Activated B cell treated with CpG ODN at 0.5 μM for 24 hours (primary cell): Measurements from ENCODE around the gene AMPD3. TPM values are rescaled to one million over a fixed set of nuclear protein-coding genes. Genes with fewer than 3 reads are reported as not detected.

ENCODE experiments used
- ATAC-seq: fragments of 200-7000 bp; cut with Tn5 transposase; one replicate; pipeline ENCODE4 v1.10.0; 2021; ENCODE audit warnings: low read depth, mild to moderate bottlenecking, moderate library complexity
- CTCF ChIA-PET: fragments of 350-600 bp; sonication (Branson Sonifier 250); formaldehyde crosslinking; loops from one replicate; lab custom pipeline; 2021; ENCODE audit warnings: antibody characterized with exemption; lab: Charles Lee
- POLR2A ChIA-PET: fragments of 350-600 bp; sonication (Branson Sonifier 250); formaldehyde crosslinking; loops from one replicate; lab custom pipeline; 2021; ENCODE audit warnings: antibody characterized with exemption; lab: Charles Lee
- DNase-seq: peaks from one replicate; pipeline ENCODE4 v3.0.0; 2022
- H3K27ac Mint-ChIP-seq: one replicate; pipeline ENCODE4 v1.8.0; 2020; ENCODE audit warnings: mixed read lengths
- H3K27me3 Mint-ChIP-seq: one replicate; pipeline ENCODE4 v1.8.0; 2021; ENCODE audit warnings: mixed read lengths
- H3K36me3 Mint-ChIP-seq: one replicate; pipeline ENCODE4 v1.8.0; 2021; ENCODE audit warnings: low read depth, mixed read lengths
- H3K4me1 Mint-ChIP-seq: one replicate; pipeline ENCODE4 v1.8.0; 2021; ENCODE audit warnings: mixed read lengths
- H3K4me3 Mint-ChIP-seq: one replicate; pipeline ENCODE4 v1.8.0; 2020; ENCODE audit warnings: mild to moderate bottlenecking, mixed read lengths
- H3K9me3 Mint-ChIP-seq: one replicate; pipeline ENCODE4 v1.8.0; 2020; ENCODE audit warnings: mixed read lengths
- intact Hi-C: fragments of 100-400 bp; cut with micrococcal nuclease; formaldehyde crosslinking; loops from one replicate; pipeline ENCODE4 v1.15.1; 2024
- total RNA-seq: library from RNA; stranded (reverse); gene quantifications from 2 replicates; pipeline ENCODE4 v1.2.3, GENCODE V29; 2022
- TF ChIP-seq, protein P1 (sequence below): fragments of 200-600 bp; IDR thresholded peaks from one replicate; pipeline ENCODE4 v1.8.0; 2022; ENCODE audit warnings: antibody characterized with exemption, mild to moderate bottlenecking

AMPD3 gene
- total RNA-seq, 1 donor from 2014 or later = 116 TPM

DNA sequence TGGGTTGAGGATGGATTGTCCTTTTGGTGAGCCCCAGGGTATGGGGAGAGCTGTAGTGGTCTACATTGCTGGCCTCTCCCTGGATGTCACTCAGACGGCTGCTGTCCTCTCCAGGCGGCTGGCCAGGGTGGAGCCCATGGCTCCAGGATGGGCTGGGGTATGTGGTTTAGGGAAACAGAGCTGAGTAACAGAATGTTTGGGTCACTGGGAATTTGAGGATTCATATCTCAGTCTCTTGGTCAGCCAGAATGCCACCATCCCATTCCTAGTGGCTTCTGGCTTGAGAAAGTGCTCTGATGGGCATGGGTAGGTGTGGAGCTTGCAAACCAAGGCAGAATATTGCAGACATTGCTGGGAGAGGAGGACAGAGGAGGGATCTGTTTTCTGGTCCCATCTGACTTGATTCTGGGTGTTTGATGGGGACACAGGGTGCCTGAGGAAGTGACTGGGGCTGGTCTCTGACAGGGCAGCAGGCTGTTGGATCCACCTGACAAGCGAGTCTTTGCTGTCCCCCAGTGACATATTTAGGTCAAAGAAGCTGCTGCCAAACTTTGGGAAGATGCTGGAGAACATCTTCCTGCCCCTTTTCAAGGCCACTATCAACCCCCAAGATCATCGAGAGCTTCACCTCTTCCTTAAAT, 41.4 kb downstream of the AMPD3 start:
- TF ChIP-seq, protein P1, sequence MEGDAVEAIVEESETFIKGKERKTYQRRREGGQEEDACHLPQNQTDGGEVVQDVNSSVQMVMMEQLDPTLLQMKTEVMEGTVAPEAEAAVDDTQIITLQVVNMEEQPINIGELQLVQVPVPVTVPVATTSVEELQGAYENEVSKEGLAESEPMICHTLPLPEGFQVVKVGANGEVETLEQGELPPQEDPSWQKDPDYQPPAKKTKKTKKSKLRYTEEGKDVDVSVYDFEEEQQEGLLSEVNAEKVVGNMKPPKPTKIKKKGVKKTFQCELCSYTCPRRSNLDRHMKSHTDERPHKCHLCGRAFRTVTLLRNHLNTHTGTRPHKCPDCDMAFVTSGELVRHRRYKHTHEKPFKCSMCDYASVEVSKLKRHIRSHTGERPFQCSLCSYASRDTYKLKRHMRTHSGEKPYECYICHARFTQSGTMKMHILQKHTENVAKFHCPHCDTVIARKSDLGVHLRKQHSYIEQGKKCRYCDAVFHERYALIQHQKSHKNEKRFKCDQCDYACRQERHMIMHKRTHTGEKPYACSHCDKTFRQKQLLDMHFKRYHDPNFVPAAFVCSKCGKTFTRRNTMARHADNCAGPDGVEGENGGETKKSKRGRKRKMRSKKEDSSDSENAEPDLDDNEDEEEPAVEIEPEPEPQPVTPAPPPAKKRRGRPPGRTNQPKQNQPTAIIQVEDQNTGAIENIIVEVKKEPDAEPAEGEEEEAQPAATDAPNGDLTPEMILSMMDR = no peak
- peaks cover 96% of the 10 kb centered on the region for H3K36me3 Mint-ChIP-seq
- ChIA-PET POLR2A (no interaction called here), CTCF (no interaction called here)
- no peaks in the 10 kb centered on the region for H3K27me3 Mint-ChIP-seq
- ATAC-seq (no peak), DNase-seq (no peak)
- no peak overlapping the region for H3K4me3 Mint-ChIP-seq
- peaks cover 3% of the 10 kb centered on the region for H3K4me1 Mint-ChIP-seq
- H3K9me3 Mint-ChIP-seq = no peaks in the 10 kb centered on the region
- H3K27ac Mint-ChIP-seq = peak overlapping the region; percentile 24
- intact Hi-C loops = no loop called here

DNA sequence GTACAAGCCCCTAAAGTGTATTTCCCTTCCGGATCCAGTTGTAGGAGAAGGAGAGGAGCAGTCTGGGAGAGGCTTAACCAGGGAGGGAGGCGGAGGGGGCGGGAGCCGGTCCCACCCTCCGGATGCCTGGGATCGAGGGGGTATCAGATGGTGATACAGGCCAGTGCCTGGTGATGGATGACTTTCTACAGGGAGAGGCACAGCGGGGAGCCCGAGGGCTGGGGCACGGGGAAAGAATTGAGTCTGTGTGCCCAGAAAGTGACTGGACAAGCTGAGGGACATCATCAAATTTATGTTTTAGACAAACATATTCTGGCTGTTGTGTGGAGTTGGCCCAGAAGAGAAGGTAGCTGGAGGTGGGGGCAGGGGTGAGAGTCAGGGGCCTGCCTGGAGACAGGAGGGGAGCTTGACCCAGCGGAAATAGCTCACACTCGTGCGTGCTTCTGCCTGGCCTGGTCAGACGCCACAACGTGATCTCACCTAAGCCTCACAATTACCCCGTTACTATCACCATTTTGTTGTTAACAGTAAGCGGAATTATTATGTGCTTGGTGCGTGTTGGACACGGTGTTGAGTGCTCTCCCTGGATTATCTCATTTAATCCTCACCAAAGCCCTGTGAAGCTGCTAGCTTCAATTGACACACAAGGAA, 42.4 kb downstream of the AMPD3 start:
- TF ChIP-seq, protein P1 = no peak
- no peak overlapping the region for H3K27ac Mint-ChIP-seq
- H3K27me3 Mint-ChIP-seq = no peaks in the 10 kb centered on the region
- intact Hi-C loops = no loop called here
- peaks cover 95% of the 10 kb centered on the region for H3K36me3 Mint-ChIP-seq
- peaks cover 7% of the 10 kb centered on the region for H3K4me1 Mint-ChIP-seq
- no peaks in the 10 kb centered on the region for H3K9me3 Mint-ChIP-seq
- H3K4me3 Mint-ChIP-seq = no peak overlapping the region
- ChIA-PET POLR2A (interaction anchor here (0.6 to 1.3 kb wide), 2 partner anchors 9 to 36 kb away, joined by 3 to 4 read pairs; no protein-coding TSS in a partner anchor), CTCF (interaction anchor here (1.5 kb wide), 1 partner anchor 84 kb away, joined by 8 read pairs; no protein-coding TSS in a partner anchor)
- no peak for DNase-seq
- no peak for ATAC-seq

DNA sequence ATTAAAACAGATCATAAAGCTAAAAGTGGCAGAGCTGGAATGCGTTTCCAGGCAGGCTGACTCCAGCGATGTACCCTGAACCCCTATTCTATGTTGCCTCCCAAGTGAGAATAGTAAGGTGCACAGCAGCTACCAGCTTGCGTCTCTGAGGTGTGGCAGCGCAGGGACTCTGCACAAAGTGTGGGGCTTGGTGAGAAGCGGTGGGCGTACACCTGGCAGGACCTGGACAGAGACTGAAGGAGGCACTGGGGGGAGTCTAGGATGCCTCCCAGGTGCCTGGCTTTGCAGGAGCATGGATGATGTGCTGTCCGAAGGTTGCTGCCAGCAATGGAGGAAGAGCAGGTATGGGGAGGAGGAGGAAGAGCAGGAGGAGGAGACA, 42.9 kb downstream of the AMPD3 start:
- peaks cover 13% of the 10 kb centered on the region for H3K4me1 Mint-ChIP-seq
- ChIA-PET CTCF (interaction anchor here (1.5 kb wide), 1 partner anchor 85 kb away, joined by 8 read pairs; no protein-coding TSS in a partner anchor), POLR2A (interaction anchor here (0.6 to 1.3 kb wide), 2 partner anchors 9 to 35 kb away, joined by 3 to 4 read pairs; no protein-coding TSS in a partner anchor)
- ATAC-seq (no peak), DNase-seq (no peak)
- H3K36me3 Mint-ChIP-seq = peaks cover 93% of the 10 kb centered on the region
- H3K27me3 Mint-ChIP-seq = no peaks in the 10 kb centered on the region
- TF ChIP-seq, protein P1 = no peak
- no peaks in the 10 kb centered on the region for H3K9me3 Mint-ChIP-seq
- no peak overlapping the region for H3K27ac Mint-ChIP-seq
- intact Hi-C loops = no loop called here
- no peak overlapping the region for H3K4me3 Mint-ChIP-seq

DNA sequence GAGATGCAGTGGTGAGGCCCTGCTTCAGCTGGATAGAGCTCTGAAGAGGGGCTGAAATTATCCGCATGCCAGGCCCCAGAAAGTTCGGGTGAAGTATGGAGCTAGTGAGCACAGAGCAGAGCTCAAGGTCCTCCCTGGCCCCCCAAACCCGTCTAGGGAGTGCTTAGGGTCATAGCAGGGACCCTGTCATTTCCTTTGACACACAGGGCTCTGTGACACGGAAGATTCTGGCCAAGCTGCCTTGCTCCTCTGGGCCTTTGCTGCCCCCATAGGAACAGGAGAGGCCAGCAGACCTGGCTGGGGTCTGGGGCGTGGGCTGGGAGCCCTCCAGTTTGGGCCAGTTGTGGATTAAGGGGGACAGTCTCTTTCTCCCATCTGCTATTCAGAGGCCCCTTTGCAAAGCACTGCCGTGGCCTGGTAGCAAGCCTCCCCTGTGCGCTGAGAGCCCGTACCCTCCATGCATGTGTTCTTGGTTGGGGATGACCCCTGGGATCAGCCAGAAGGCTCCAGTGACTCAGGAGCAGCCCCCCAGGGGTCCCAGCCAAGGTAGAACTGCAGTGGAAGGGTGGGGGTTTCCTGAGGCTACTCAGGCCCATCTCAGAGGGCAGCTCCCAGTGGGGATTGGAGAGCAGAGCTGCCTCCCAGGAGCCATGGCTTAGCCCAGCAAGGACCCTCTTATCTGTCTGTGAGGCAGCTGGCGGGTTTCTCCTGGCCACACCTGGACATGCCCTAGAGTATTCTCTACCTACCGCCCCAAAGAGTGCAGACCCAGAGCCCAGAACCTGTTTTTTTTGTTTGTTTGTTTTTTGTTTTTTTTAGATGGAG, 43.6 kb downstream of the AMPD3 start:
- Mint-ChIP-seq H3K36me3 (peaks cover 91% of the 10 kb centered on the region), H3K27ac (no peak overlapping the region), H3K4me3 (no peak overlapping the region), H3K4me1 (peaks cover 17% of the 10 kb centered on the region), H3K9me3 (no peaks in the 10 kb centered on the region), H3K27me3 (no peaks in the 10 kb centered on the region)
- no peak for DNase-seq
- ATAC-seq = no peak
- POLR2A ChIA-PET = interaction anchor here (0.6 to 1.3 kb wide), 2 partner anchors 10 to 34 kb away, joined by 3 to 4 read pairs; no protein-coding TSS in a partner anchor
- TF ChIP-seq, protein P1 = no peak
- intact Hi-C loops = no loop called here
- CTCF ChIA-PET = interaction anchor here (0.9 to 1.9 kb wide), 3 partner anchors 15 to 85 kb away, joined by 3 to 8 read pairs (median 7); no protein-coding TSS in a partner anchor
